ENCODE measurements around the gene SGPL1.

SGPL1 gene

DNA sequence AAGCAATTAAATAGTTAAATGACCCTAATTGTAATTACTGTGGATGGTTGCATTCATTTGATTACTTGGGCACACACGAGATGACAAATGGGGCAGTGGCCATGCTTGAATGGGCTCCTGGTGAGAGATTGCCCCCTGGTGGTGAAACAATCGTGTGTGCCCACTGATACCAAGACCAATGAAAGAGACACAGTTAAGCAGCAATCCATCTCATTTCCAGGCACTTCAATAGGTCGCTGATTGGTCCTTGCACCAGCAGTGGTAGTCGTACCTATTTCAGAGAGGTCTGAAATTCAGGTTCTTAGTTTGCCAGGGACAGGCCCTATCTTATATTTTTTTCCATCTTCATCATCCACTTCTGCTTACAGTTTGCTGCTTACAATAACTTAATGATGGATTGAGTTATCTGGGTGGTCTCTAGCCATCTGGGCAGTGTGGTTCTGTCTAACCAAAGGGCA, 64.4 kb downstream of the SGPL1 start:
- peak; percentile 92 for TF ChIP-seq CTCF (IDR thresholded peaks at IDR 0.05; ENCODE audit: low read depth, low read length, missing control alignments)
- DNase-seq (ENCODE audit: low read depth), result peak; percentile 75
- in situ Hi-C loops (cut with HindIII; ENCODE audit: low sequenced_read_pairs), result no loop called here
- H3K4me3 ChIP-seq (ENCODE audit: low read depth, low read length), result no peak overlapping the region

DNA sequence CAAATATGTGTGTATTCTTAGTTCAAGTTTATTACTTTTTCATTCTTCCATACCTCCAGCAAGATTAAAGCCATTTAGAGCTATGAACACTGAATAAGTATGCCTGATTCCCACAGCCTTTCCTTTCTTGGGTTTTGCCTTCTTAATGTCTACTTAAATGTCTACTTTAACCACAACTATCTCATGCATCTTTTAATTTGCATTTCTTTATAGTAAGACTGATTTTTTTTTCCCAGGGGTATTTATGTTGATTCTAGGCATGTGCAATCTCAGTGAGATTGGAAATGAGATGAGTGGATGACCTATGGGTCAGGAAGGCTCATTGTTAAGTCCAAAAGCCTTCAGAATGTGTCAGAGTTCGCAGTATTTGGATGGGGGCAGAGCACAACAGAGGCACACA, 69.0 kb downstream of the SGPL1 start:
- no peak overlapping the region for H3K4me3 ChIP-seq (ENCODE audit: low read depth, low read length)
- no peak for TF ChIP-seq CTCF (IDR thresholded peaks at IDR 0.05; ENCODE audit: low read depth, low read length, missing control alignments)
- in situ Hi-C loops (cut with HindIII; ENCODE audit: low sequenced_read_pairs), result no loop called here
- no peak for DNase-seq (ENCODE audit: low read depth)

GRCh38 chr10:70885481-70885880, 69.7 kb downstream of the SGPL1 start:
- in situ Hi-C loops (cut with HindIII; ENCODE audit: low sequenced_read_pairs), result no loop called here

DNA sequence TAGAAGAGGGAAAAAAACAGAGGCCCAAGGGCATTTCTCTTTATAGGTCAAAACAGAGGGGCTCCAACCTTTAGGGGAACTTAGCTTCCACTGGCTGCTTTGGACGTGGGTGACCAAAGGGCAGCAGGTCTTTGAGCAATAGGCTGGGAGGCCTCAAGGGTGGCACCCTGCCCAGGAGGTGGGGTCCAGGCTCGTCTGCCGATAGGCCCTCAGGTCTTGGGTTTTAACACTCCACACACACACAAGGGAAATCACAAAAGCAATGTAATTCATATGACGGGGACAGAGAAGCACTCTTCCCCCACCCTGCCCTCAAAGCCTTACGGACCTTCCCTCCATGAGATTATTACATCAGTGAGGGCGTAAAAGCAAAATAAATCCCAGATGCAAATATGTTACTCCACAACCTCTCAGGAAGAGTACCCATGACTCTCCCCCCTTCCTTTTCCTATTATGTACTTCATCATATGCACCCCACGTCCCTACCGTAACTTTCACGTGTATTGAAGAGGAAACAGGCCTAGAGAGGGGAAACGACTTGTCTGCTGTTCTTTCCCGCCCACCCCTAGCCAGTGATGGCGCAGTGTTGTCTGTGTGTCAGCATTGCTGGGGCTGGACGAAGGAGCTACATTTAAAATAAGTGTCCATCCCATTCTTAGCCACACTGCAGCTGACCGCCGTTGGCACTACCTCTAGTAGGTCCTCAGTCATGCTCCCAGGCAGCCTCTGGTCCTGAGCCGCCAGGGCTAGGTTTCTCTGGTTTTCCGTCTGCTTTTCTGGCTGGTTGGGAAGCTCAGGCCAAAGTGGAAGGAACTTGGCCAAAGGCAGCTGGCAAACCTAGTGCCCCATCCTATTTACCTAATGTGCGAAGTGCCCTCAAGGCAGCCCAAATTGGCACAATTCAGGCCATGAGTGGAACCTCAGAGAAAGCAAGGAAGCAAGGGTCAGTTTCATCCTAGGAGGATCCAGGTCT, 70.5 kb downstream of the SGPL1 start:
- DNase-seq (ENCODE audit: low read depth), result no peak
- in situ Hi-C loops (cut with HindIII; ENCODE audit: low sequenced_read_pairs), result no loop called here
- TF ChIP-seq CTCF (IDR thresholded peaks at IDR 0.05; ENCODE audit: low read depth, low read length, missing control alignments), result no peak

More at GRCh38 chr10:70885481-70885880, 69.7 kb downstream of the SGPL1 start:
- no peak for TF ChIP-seq CTCF (IDR thresholded peaks at IDR 0.05; ENCODE audit: low read depth, low read length, missing control alignments)
- no peak overlapping the region for H3K4me3 ChIP-seq (ENCODE audit: low read depth, low read length)
- DNase-seq (ENCODE audit: low read depth), result no peak

DNA sequence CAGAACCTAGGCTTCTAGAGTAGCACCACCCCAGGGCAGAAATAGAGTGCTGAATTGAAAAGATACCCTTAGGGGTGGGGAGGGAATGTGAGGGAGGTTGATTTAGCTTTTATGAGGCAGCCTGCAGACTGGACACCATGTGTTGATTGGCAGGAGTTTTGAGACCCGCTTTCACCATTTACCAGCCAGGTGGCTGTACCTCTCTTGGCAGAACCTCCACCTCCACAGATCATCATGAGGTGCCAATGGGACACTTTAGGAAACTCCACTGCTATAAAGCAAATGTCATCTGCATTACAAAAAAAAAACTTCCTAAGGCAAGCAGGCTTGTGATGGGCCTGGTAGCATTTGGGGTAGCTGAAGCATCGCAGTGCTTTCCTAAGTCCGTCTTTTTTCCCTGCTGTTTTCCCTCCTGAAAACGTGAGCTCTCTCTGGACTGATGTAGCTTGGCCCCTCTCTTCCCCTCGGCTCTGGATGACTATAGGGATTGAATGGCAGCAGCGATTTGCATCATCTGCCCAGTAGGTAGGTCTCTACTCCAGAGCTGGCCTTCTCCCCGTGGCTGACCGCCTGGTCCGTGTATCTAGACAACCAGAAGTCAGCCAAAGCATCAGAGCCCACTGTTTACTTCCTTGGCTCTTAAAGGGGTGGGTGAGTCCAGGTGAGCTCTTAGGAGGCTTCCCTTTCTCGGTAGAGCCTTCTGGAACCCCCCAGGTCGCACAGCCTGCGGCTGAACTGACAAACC, 71.3 kb downstream of the SGPL1 start:
- in situ Hi-C loops (cut with HindIII; ENCODE audit: low sequenced_read_pairs), result no loop called here
- TF ChIP-seq CTCF (IDR thresholded peaks at IDR 0.05; ENCODE audit: low read depth, low read length, missing control alignments), result no peak
- peak overlapping the region; percentile 53 for H3K4me3 ChIP-seq (ENCODE audit: low read depth, low read length)
- DNase-seq (ENCODE audit: low read depth), result no peak

More for the DNA sequence above, 70.5 kb downstream of the SGPL1 start:
- no peak overlapping the region for H3K4me3 ChIP-seq (ENCODE audit: low read depth, low read length)

All from astrocyte of the cerebellum (primary cell).